ENCODE measurements around the gene IFT22.
"Not testable (repeated sequence)": the region's sequence is repeated elsewhere in the genome, so short reads cannot be mapped to it uniquely, and the experiment has no call there.

IFT22 gene

GRCh38 chr7:101277155-101277554 is 44.5 kb downstream of the IFT22 start:
- DNase-seq (ENCODE audit: low read depth), result no peak

- DNase-seq (ENCODE audit: low read depth), result no peak
These were observed 48.4 kb downstream of the IFT22 start for GRCh38 chr7:101273206-101273605.

GRCh38 chr7:101271021-101271420 is 50.6 kb downstream of the IFT22 start:
- DNase-seq (ENCODE audit: low read depth), result no peak

GRCh38 chr7:101269664-101270063 is 51.9 kb downstream of the IFT22 start:
- DNase-seq (ENCODE audit: low read depth), result no peak

GRCh38 chr7:101265622-101266516 is 55.7 kb downstream of the IFT22 start:
- no peak for DNase-seq (ENCODE audit: low read depth)

- DNase-seq (ENCODE audit: low read depth), result not testable (repeated sequence)
These were observed 57.4 kb downstream of the IFT22 start for GRCh38 chr7:101264102-101264706.
